GM23338 (cell line): Measurements from ENCODE around the gene OSBPL1A. TPM values are rescaled to one million over a fixed set of nuclear protein-coding genes. Genes with fewer than 3 reads are reported as not detected.

Experiments used
- ATAC-seq: fragments of 200-7000 bp; cut with Tn5 transposase; 3 replicates; pipeline ENCODE4 v1.9.1; 2020
- DNase-seq: peaks from one replicate; pipeline ENCODE4 v3.0.0-alpha.2; 2015; ENCODE audit warnings: low spot score
- H2AFZ ChIP-seq: fragments of 200-600 bp; sonication (generic); 2 replicates; pipeline ENCODE4 v1.8.0; 2016; ENCODE audit warnings: antibody characterized with exemption, mild to moderate bottlenecking, moderate library complexity
- H3F3A ChIP-seq: fragments of 200-600 bp; sonication (generic); replicated peaks from 2 replicates; pipeline ENCODE4 v1.8.0; 2017; ENCODE audit warnings: antibody characterized with exemption, mixed run types, low read depth
- H3K27ac ChIP-seq: fragments of 200-600 bp; sonication (generic); 2 replicates; pipeline ENCODE4 v1.6.1; 2016; ENCODE audit warnings: low read depth
- H3K27me3 ChIP-seq: fragments of 200-600 bp; sonication (generic); 2 replicates; pipeline ENCODE4 v1.8.0; 2016; ENCODE audit warnings: mild to moderate bottlenecking, mixed run types, moderate library complexity; ENCODE audit not compliant: insufficient read depth
- H3K36me3 ChIP-seq: fragments of 200-600 bp; sonication (generic); 2 replicates; pipeline ENCODE4 v1.8.0; 2016; ENCODE audit warnings: mild to moderate bottlenecking; ENCODE audit not compliant: insufficient read depth
- H3K4me1 ChIP-seq: fragments of 200-600 bp; sonication (generic); 2 replicates; pipeline ENCODE4 v1.8.0; 2016; ENCODE audit warnings: mild to moderate bottlenecking, moderate library complexity; ENCODE audit not compliant: insufficient read depth
- H3K4me2 ChIP-seq: fragments of 200-600 bp; sonication (generic); 2 replicates; pipeline ENCODE4 v1.7.1; 2017; ENCODE audit warnings: mixed run types
- H3K4me3 ChIP-seq: fragments of 200-600 bp; sonication (generic); 2 replicates; pipeline ENCODE4 v1.6.1; 2016; ENCODE audit warnings: mixed run types
- H3K79me2 ChIP-seq: fragments of 200-600 bp; sonication (generic); replicated peaks from 2 replicates; pipeline ENCODE4 v1.8.0; 2017; ENCODE audit warnings: mild to moderate bottlenecking; ENCODE audit not compliant: insufficient read depth
- H3K9me2 ChIP-seq: fragments of 200-600 bp; sonication (generic); 2 replicates; pipeline ENCODE4 v1.8.0; 2017; ENCODE audit not compliant: insufficient read depth
- H4K20me1 ChIP-seq: fragments of 200-600 bp; sonication (generic); replicated peaks from 2 replicates; pipeline ENCODE4 v1.8.0; 2017; ENCODE audit warnings: mild to moderate bottlenecking; ENCODE audit not compliant: insufficient read depth
- H3K27ac Mint-ChIP-seq: 2 replicates; pipeline ENCODE4 v1.8.0; 2020; ENCODE audit warnings: inconsistent platforms, mild to moderate bottlenecking, moderate library complexity, mixed read lengths
- H3K27me3 Mint-ChIP-seq: 3 replicates; pipeline ENCODE4 v1.8.0; 2022; ENCODE audit warnings: low read depth, mild to moderate bottlenecking, moderate library complexity, mixed read lengths, inconsistent platforms; ENCODE audit not compliant: insufficient read depth, poor library complexity
- H3K36me3 Mint-ChIP-seq: 3 replicates; pipeline ENCODE4 v1.8.0; 2021; ENCODE audit warnings: low read depth, mild to moderate bottlenecking, inconsistent platforms, moderate library complexity, mixed read lengths
- H3K4me1 Mint-ChIP-seq: 3 replicates; pipeline ENCODE4 v1.8.0; 2020; ENCODE audit warnings: mild to moderate bottlenecking, inconsistent platforms, mixed read lengths
- H3K4me3 Mint-ChIP-seq: 3 replicates; pipeline ENCODE4 v1.8.0; 2021; ENCODE audit warnings: moderate library complexity, mild to moderate bottlenecking, inconsistent platforms, mixed read lengths
- H3K9me3 Mint-ChIP-seq: 3 replicates; pipeline ENCODE4 v1.8.0; 2020; ENCODE audit warnings: moderate library complexity, mild to moderate bottlenecking, inconsistent platforms, mixed read lengths
- CREB1 ChIP-seq: fragments of 250-450 bp; sonication (Bioruptor Pico); IDR thresholded peaks from 2 replicates; pipeline ENCODE4 v1.5.0; 2020; ENCODE audit warnings: low read depth, mild to moderate bottlenecking, moderate library complexity
- EZH2 ChIP-seq: fragments of 200-600 bp; sonication (generic); IDR thresholded peaks from one replicate; pipeline ENCODE4 v1.8.0; 2017; ENCODE audit warnings: antibody characterized with exemption, mild to moderate bottlenecking, low read depth; ENCODE audit not compliant: unreplicated experiment
- EZH2phosphoT487 ChIP-seq: fragments of 200-600 bp; sonication (generic); IDR thresholded peaks from one replicate; pipeline ENCODE4 v1.8.1; 2018; ENCODE audit warnings: antibody characterized with exemption; ENCODE audit not compliant: unreplicated experiment
- JUNB ChIP-seq: IDR thresholded peaks from one replicate; pipeline ENCODE4 v1.6.1; 2016; ENCODE audit warnings: antibody characterized with exemption; ENCODE audit not compliant: unreplicated experiment
- NANOG ChIP-seq: IDR thresholded peaks from 2 replicates; pipeline ENCODE4 v1.6.1; 2016; ENCODE audit warnings: antibody characterized with exemption, borderline replicate concordance
- POLR2AphosphoS5 ChIP-seq: IDR thresholded peaks from 2 replicates; pipeline ENCODE4 v1.6.1; 2016; ENCODE audit warnings: antibody characterized with exemption, low read depth
- STAT1 ChIP-seq: IDR thresholded peaks from one replicate; pipeline ENCODE4 v1.6.1; 2016; ENCODE audit warnings: antibody characterized with exemption; ENCODE audit not compliant: unreplicated experiment
- ZNF331 ChIP-seq: fragments of 250-450 bp; sonication (Bioruptor Pico); IDR thresholded peaks from 2 replicates; pipeline ENCODE4 v1.5.0; 2020; ENCODE audit warnings: low read depth, mild to moderate bottlenecking, moderate library complexity
- polyA plus RNA-seq: library from polyadenylated mRNA; unstranded; fragments of >200 nt; fragmentation: Nextera tagmentation; extraction: Ambion mirVana; gene quantifications from 2 replicates; pipeline ENCODE4 v1.2.1, GENCODE V29; 2016
- total RNA-seq: library from RNA; depleted of rRNA; stranded (reverse); fragments of >200 nt; shearing (Covaris generic); gene quantifications from 2 replicates; pipeline ENCODE4 v1.2.3, GENCODE V29; 2014
- TF ChIP-seq, protein P1 (sequence below), 2 experiments: fragments of 200-600 bp in 1 of 2; sonication (generic) in 1 of 2; conservative IDR thresholded peaks; 2 replicates each; pipeline versions ENCODE4 v1.5.1 to v1.6.1; 2016 to 2017; ENCODE audit warnings: antibody characterized with exemption in 2 of 2, low read depth in 2 of 2, mild to moderate bottlenecking in 2 of 2, moderate library complexity in 1 of 2

Gene OSBPL1A
- total and polyA plus RNA-seq, 2 experiments from 2014 or later, result 55.6 to 71.4 TPM

DNA sequence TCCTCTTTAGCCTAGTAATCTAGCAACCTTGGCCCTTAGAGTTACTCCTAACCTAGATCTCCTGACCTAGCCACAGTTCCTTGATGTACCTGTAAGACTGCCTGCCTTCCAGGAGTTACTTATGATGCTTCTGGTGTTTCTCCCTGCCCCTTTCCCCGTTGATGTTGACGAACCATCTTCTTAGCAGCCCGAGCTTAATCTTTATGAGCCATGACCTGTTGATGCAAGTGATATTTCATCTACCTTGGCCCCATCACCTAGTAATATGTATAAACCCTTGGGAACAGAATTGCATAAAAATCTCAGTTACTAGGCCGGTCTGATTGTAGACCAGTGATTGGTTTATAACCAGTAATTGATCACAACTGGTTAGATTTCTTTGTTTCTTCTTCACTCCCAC lies 31.6 kb upstream of the OSBPL1A start:
- Histone ChIP-seq H3K4me3 (no peak overlapping the region), H3K79me2 (peaks cover 25% of the 10 kb centered on the region), H2AFZ (no peak overlapping the region), H3K4me2 (no peak overlapping the region), H3K4me1 (peaks cover 11% of the 10 kb centered on the region), H3K9me2 (no peaks in the 10 kb centered on the region), H3K27me3 (no peaks in the 10 kb centered on the region), H3F3A (0 out of 2 replicates have a peak, but pooled peaks cover 8% of the 10 kb centered on the region), H3K27ac (no peak overlapping the region), H3K36me3 (peaks cover 7% of the 10 kb centered on the region; the same call in 1 of the 2 replicates), H4K20me1 (no peaks in the 10 kb centered on the region)
- H3K36me3 Mint-ChIP-seq, result peaks cover 36% of the 10 kb centered on the region
- no peak for ATAC-seq
- no peaks in the 10 kb centered on the region for H3K9me3 Mint-ChIP-seq
- TF ChIP-seq EZH2, result no peak
- TF ChIP-seq STAT1, result no peak
- TF ChIP-seq NANOG, result no peak
- no peak for DNase-seq
- H3K4me1 Mint-ChIP-seq, result peaks cover 20% of the 10 kb centered on the region
- peaks cover 2% of the 10 kb centered on the region for H3K27me3 Mint-ChIP-seq
- H3K4me3 Mint-ChIP-seq, result no peak overlapping the region
- no peak overlapping the region for H3K27ac Mint-ChIP-seq

DNA sequence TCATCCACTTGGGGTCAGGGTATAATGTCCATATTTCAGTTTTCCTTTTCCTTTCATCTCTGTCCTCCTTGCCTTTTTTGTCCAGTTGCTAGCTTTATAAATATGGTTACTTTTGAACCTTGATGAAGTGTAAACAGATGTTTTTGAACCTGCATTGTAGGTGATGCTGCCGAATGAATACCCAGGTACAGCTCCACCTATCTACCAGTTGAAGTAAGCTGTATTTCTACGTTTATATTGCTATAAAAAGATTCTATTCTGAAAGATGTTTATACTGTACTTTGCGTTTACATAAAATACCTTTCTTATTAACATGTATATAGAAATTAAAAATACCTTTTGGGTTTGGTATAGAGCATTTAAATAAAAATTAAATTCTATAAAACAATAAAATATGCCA lies 31.1 kb upstream of the OSBPL1A start:
- H3K36me3 ChIP-seq, result peaks cover 7% of the 10 kb centered on the region; the same call in 1 of the 2 replicates
- H3K4me2 ChIP-seq, result peak overlapping the region; percentile 77
- Mint-ChIP-seq H3K9me3 (no peaks in the 10 kb centered on the region), H3K4me1 (peaks cover 20% of the 10 kb centered on the region), H3K36me3 (peaks cover 31% of the 10 kb centered on the region), H3K4me3 (peak overlapping the region; percentile 94), H3K27ac (peak overlapping the region; percentile 25; the same call in 1 of the 2 replicates), H3K27me3 (peaks cover 2% of the 10 kb centered on the region)
- H3K4me1 ChIP-seq, result peaks cover 11% of the 10 kb centered on the region
- peaks cover 25% of the 10 kb centered on the region for H3K79me2 ChIP-seq
- no peak overlapping the region for H3K27ac ChIP-seq
- H3K27me3 ChIP-seq, result no peaks in the 10 kb centered on the region
- H2AFZ ChIP-seq, result no peak overlapping the region
- no peak for TF ChIP-seq ZNF331 (CRISPR knock-in tag)
- TF ChIP-seq, protein P1, sequence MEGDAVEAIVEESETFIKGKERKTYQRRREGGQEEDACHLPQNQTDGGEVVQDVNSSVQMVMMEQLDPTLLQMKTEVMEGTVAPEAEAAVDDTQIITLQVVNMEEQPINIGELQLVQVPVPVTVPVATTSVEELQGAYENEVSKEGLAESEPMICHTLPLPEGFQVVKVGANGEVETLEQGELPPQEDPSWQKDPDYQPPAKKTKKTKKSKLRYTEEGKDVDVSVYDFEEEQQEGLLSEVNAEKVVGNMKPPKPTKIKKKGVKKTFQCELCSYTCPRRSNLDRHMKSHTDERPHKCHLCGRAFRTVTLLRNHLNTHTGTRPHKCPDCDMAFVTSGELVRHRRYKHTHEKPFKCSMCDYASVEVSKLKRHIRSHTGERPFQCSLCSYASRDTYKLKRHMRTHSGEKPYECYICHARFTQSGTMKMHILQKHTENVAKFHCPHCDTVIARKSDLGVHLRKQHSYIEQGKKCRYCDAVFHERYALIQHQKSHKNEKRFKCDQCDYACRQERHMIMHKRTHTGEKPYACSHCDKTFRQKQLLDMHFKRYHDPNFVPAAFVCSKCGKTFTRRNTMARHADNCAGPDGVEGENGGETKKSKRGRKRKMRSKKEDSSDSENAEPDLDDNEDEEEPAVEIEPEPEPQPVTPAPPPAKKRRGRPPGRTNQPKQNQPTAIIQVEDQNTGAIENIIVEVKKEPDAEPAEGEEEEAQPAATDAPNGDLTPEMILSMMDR (conservative IDR thresholded peaks at IDR 0.05; ENCODE audit: low read depth in 2 of 2), result peak; percentile 51 to 58
- no peak for TF ChIP-seq JUNB
- TF ChIP-seq STAT1, result no peak
- no peak for TF ChIP-seq EZH2phosphoT487
- TF ChIP-seq CREB1 (CRISPR knock-in tag), result no peak
- H3F3A ChIP-seq, result 0 out of 2 replicates have a peak, but pooled peaks cover 8% of the 10 kb centered on the region
- no peak overlapping the region for H3K4me3 ChIP-seq
- H4K20me1 ChIP-seq, result no peaks in the 10 kb centered on the region
- H3K9me2 ChIP-seq, result no peaks in the 10 kb centered on the region
- DNase-seq (peak; percentile 26), ATAC-seq (no peak)

DNA sequence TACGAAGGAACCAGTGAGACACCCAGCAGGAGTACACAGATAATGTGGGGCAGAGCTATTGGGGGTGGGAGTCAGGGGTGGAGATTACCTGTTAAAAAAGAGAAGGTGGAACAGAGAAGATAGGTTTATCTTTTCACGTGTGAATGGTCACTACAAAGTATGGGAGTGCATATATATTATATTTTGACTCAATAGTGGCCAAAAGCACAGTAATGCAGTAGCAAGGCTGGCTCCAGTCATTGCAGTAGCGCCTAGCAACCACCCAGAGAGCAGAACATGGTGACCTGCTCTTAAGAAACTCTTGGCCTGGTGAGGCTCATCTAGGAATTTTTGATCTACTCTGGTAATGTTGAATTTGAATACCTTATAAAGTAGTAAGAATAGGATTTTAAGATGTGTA lies 29.9 kb upstream of the OSBPL1A start:
- ATAC-seq (peak; percentile 7; the same call in 2 of the 3 replicates), DNase-seq (peak; percentile 8)
- H3K36me3 ChIP-seq, result peaks cover 7% of the 10 kb centered on the region; the same call in 1 of the 2 replicates
- Mint-ChIP-seq H3K36me3 (peaks cover 21% of the 10 kb centered on the region), H3K9me3 (no peaks in the 10 kb centered on the region), H3K27me3 (peaks cover 2% of the 10 kb centered on the region), H3K4me3 (peak overlapping the region; percentile 94), H3K4me1 (peaks cover 20% of the 10 kb centered on the region), H3K27ac (peak overlapping the region; percentile 98)
- peak overlapping the region; percentile 87 for H3K4me3 ChIP-seq
- H3K4me2 ChIP-seq, result peak overlapping the region; percentile 77
- H4K20me1 ChIP-seq, result no peaks in the 10 kb centered on the region
- H3K79me2 ChIP-seq, result peaks cover 25% of the 10 kb centered on the region
- H2AFZ ChIP-seq, result no peak overlapping the region
- H3K27me3 ChIP-seq, result no peaks in the 10 kb centered on the region
- H3K27ac ChIP-seq, result peak overlapping the region; percentile 98
- H3K4me1 ChIP-seq, result peaks cover 11% of the 10 kb centered on the region
- 0 out of 2 replicates have a peak, but pooled peaks cover 8% of the 10 kb centered on the region for H3F3A ChIP-seq
- no peaks in the 10 kb centered on the region for H3K9me2 ChIP-seq
- TF ChIP-seq POLR2AphosphoS5 (no peak), JUNB (no peak), CREB1 (CRISPR knock-in tag) (no peak)
